GM10266 (cell line): ENCODE data around the gene SVOPL.

Experiments
- DNase-seq: peaks from one replicate; pipeline ENCODE4 v3.0.0; 2012; ENCODE audit errors: extremely low spot score
- TF ChIP-seq, protein P1 (sequence below): IDR thresholded peaks from 2 replicates; pipeline ENCODE4 v1.5.1; 2012; ENCODE audit warnings: mild to moderate bottlenecking, low read depth; ENCODE audit not compliant: control insufficient read depth, insufficient read depth; ENCODE audit errors: missing control alignments

The SVOPL gene

DNA sequence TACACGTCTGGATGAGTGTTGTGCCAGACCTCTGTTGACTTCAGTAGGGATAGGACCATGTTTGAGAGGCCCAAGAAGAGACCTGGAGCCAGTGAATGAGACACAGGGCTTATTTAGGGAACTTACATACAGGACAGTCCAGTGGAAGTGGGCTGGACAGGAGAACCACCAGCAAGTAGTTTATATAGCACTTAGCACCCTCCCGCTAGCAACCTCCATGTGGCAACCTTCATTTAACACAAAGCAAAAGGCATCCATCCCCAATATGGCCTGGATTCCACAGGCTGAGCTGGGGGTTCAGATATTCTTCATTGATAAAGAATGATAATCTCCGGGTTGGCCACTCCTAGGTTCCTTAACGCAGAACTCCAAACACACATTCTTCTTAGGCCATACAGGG lies 147.4 kb downstream of the SVOPL start:
- no peak for DNase-seq
- TF ChIP-seq, protein P1, sequence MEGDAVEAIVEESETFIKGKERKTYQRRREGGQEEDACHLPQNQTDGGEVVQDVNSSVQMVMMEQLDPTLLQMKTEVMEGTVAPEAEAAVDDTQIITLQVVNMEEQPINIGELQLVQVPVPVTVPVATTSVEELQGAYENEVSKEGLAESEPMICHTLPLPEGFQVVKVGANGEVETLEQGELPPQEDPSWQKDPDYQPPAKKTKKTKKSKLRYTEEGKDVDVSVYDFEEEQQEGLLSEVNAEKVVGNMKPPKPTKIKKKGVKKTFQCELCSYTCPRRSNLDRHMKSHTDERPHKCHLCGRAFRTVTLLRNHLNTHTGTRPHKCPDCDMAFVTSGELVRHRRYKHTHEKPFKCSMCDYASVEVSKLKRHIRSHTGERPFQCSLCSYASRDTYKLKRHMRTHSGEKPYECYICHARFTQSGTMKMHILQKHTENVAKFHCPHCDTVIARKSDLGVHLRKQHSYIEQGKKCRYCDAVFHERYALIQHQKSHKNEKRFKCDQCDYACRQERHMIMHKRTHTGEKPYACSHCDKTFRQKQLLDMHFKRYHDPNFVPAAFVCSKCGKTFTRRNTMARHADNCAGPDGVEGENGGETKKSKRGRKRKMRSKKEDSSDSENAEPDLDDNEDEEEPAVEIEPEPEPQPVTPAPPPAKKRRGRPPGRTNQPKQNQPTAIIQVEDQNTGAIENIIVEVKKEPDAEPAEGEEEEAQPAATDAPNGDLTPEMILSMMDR: no peak

DNA sequence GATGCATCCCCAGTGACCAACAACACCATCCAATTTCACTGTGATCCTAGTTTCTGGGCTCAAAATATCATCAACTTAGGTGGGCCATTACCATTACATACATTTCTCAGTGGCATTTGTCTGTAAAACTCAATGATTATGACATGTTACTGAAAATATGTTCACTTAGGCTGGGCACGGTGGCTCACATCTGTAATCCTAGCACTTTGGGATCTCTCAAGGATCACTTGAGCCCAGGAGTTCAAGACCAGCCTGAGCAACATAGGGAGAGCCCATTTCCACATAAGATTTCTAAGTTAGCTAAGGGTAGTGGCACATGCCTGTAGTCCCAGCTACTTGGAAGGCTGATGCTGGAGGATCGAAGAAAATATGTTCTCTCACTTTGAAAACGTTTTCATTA lies 150.1 kb downstream of the SVOPL start:
- DNase-seq: no peak
- TF ChIP-seq, protein P1: no peak

DNA sequence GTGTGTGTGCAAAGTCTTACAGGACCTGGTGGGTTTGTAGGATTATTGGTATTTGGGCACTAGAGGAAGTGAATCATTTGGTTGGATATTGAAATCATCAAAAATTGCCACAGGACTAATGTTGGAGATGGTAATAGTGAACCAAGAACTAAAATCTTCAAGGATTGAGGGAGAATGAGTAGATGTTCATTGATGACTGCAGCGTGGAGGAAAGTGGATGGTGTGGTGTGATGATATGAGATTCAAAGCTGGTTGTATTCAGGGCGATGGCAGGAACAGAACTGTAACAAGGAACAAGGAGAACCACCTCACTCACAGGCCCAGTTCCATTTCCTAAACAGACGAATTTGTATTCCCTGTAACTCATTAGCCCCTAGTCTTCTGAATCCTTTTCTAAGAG lies 150.8 kb downstream of the SVOPL start:
- TF ChIP-seq, protein P1: no peak
- no peak for DNase-seq

DNA sequence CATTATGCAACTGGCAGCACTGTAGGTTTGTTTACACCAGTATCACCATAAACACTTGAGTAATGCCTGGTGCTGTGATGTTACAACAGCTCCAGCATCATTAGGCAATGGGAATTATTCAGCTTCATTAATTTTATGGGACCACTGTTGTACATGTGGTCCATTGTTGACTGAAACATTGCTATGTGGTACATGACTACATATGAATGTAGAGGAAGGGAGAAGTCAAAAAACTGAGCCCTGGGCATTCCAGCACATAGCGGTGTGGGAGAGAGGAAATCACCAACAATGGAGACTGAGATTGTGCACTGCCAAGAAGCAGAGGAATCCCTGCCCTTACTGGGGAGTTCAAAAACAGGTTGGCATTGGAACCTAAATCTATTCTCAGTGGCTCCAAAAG lies 152.1 kb downstream of the SVOPL start:
- no peak for DNase-seq
- TF ChIP-seq, protein P1: no peak

DNA sequence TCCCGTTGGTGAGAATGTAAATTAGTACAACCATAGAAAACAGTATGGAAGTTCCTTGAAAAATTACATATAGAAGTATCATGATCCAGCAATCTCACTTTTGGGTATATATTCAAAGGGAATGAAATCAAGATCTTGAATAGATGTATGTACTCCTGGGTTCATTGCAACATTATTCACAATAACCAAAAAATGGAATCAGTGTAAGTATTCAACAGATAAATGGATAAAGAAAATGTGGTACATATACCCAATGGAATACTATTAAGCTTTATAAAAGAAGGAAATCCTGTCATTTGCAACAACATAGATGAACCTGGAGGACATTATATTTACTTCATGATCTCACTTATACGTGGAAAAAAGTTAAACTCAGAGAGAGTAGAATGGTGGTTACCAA lies 154.3 kb downstream of the SVOPL start:
- TF ChIP-seq, protein P1: no peak
- no peak for DNase-seq

DNA sequence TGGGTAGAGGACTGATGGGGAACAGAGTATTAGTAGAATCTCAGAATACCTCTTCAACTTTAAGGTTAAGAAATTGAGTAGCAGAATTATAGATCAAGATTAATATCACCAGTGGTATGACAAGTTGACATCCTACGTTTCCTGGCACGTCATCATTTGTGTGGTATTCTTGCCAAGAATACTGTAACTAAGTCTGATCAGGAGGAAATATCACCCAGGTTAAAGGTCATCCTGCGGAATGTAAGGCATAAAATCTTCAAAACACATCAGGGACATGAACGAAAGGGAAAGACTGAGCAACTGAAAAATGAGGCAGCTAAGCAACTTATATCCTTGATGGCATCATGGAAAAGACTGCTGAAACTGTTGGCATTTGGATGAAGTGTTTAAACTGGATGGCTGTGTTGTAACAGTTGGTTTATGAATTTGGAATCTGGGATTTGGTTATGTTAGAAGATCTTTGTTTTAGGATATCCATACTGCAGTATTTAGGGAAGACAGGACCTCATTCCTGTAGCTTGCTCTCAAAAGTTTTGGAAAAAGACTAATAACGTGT lies 155.0 kb downstream of the SVOPL start:
- TF ChIP-seq, protein P1: no peak

DNA sequence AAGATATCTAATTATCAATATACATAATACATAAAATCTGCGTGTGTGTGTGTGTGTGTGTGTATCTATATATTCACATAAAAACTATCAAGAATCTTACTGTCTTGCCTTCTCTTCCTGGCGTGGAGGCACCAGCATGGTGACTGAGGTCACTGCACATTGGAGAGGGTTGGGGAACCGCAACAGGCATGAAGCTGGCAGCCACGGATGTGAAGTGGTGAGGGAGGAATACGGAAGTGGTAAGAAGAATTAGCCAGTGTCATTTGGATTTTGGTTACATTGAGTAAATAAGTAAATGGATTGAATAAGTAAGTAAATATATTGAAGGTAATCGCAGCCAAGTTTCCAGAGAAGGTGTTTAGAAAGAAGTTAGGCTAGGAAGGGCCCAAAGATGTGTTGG lies 156.0 kb downstream of the SVOPL start:
- no peak for DNase-seq
- TF ChIP-seq, protein P1: no peak

More for the DNA sequence above, 155.0 kb downstream of the SVOPL start:
- DNase-seq: no peak
